ENCODE data around the gene GCC1. TPM values are rescaled to one million over a fixed set of nuclear protein-coding genes. Genes with fewer than 3 reads are reported as not detected.

The GCC1 gene
- total and polyA plus RNA-seq, 2 donors (not counting 3 experiments of a cell fraction or from before 2014, with no cell fraction given): 4.6 to 15.5 TPM

DNA sequence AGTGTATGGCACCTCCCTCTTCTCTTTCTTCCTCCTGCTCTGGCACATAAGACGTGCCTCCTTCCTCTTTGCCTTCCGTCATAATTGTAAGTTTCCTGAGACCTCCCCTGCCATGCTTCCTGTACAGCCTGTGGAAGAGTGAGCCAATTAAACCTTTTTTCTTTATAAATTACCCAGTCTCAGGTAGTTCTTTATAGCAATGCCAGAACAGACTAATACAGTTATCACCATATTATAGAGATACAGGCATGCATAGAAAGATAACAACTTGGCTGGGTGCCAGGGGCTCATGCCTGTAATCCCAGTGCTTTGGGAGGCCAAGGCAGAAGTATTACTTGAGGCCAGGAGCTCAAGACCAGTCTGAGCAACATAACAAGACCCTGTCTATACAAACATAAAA is 53.2 kb downstream of the GCC1 start:
- H2AFZ ChIP-seq (ENCODE audit: low read depth, low read length): no peak overlapping the region
- no peaks in the 10 kb centered on the region for H3K9me3 ChIP-seq (replicated peaks; ENCODE audit: control insufficient read depth, insufficient read depth, low read length)
- BruUV-seq (replicated peaks): no TSS peak
- no peak overlapping the region for H3K9ac ChIP-seq (replicated peaks; ENCODE audit: extremely low read depth, insufficient read depth, low read length)
- TF ChIP-seq, protein P1, sequence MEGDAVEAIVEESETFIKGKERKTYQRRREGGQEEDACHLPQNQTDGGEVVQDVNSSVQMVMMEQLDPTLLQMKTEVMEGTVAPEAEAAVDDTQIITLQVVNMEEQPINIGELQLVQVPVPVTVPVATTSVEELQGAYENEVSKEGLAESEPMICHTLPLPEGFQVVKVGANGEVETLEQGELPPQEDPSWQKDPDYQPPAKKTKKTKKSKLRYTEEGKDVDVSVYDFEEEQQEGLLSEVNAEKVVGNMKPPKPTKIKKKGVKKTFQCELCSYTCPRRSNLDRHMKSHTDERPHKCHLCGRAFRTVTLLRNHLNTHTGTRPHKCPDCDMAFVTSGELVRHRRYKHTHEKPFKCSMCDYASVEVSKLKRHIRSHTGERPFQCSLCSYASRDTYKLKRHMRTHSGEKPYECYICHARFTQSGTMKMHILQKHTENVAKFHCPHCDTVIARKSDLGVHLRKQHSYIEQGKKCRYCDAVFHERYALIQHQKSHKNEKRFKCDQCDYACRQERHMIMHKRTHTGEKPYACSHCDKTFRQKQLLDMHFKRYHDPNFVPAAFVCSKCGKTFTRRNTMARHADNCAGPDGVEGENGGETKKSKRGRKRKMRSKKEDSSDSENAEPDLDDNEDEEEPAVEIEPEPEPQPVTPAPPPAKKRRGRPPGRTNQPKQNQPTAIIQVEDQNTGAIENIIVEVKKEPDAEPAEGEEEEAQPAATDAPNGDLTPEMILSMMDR (IDR thresholded peaks at IDR 0.05; ENCODE audit: extremely low read depth in 1 of 2, insufficient read depth in 1 of 2, low read depth in 1 of 2, low read length in 2 of 2): no peak
- TF ChIP-seq, protein P2, sequence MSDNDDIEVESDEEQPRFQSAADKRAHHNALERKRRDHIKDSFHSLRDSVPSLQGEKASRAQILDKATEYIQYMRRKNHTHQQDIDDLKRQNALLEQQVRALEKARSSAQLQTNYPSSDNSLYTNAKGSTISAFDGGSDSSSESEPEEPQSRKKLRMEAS (IDR thresholded peaks at IDR 0.05; ENCODE audit: insufficient read depth, insufficient read length): no peak
- TF ChIP-seq MYC (IDR thresholded peaks at IDR 0.05; ENCODE audit: low read depth, low read length) (no peak), JUN (IDR thresholded peaks at IDR 0.05; ENCODE audit: borderline replicate concordance, insufficient read depth, insufficient read length, low read depth) (no peak), POLR2A (IDR thresholded peaks at IDR 0.05; ENCODE audit: low read depth, low read length) (no peak), GATA2 (IDR thresholded peaks at IDR 0.05; ENCODE audit: insufficient read depth, insufficient read length, low read depth, low read length) (no peak), FOS (IDR thresholded peaks at IDR 0.05; ENCODE audit: borderline replicate concordance, insufficient read depth, low read length) (no peak), POLR2AphosphoS5 (IDR thresholded peaks at IDR 0.05; ENCODE audit: insufficient read depth, low read depth, low read length) (no peak), EZH2 (IDR thresholded peaks at IDR 0.05; ENCODE audit: borderline replicate concordance, low read depth, low read length, severe bottlenecking) (no peak)
- no peaks in the 10 kb centered on the region for H3K36me3 ChIP-seq (ENCODE audit: control insufficient read depth in 2 of 2, extremely low read depth in 1 of 2, insufficient read depth in 2 of 2, low read length in 2 of 2)
- no peak for FAIRE-seq
- POLR2A ChIA-PET: no interaction called here
- H3K4me1 ChIP-seq (ENCODE audit: control insufficient read depth, extremely low read depth, insufficient read depth, low read length): no peaks in the 10 kb centered on the region
- H3K9me1 ChIP-seq (replicated peaks; ENCODE audit: control insufficient read depth, extremely low read depth, insufficient read depth, low read length): no peaks in the 10 kb centered on the region
- no peak for DNase-seq (ENCODE audit: low read depth, low spot score)
- no peaks in the 10 kb centered on the region for H4K20me1 ChIP-seq (replicated peaks; ENCODE audit: control insufficient read depth, extremely low read depth, insufficient read depth, low read length)
- H3K27me3 ChIP-seq (ENCODE audit: control insufficient read depth in 2 of 2, insufficient read depth in 2 of 2, low read length in 2 of 2): peaks cover 12% of the 10 kb centered on the region in 2 experiments
- H3K27ac ChIP-seq (ENCODE audit: insufficient read depth, low read depth, low read length): no peak overlapping the region
- H3K4me3 ChIP-seq (replicated peaks in 1 of 3; ENCODE audit: insufficient read depth in 1 of 3, low read depth in 1 of 3, low read length in 3 of 3): no peak overlapping the region
- H3K79me2 ChIP-seq (ENCODE audit: control insufficient read depth, insufficient read depth, low read length): no peaks in the 10 kb centered on the region
- dilution Hi-C loops (cut with MboI; ENCODE audit: extremely low pct_ligation_motif_present, low sequenced_read_pairs): no loop called here
- no peak overlapping the region for H3K4me2 ChIP-seq (ENCODE audit: insufficient read depth, low read length)
- CTCF ChIA-PET: no interaction called here
- intact Hi-C loops (cut with micrococcal nuclease): no loop called here

Other genes starting within 250 kb of the GCC1 start
- 31.5 and 35.4 TPM in 2 replicates for gene ZNF800, start 192.9 kb downstream of the GCC1 start, total RNA-seq
- gene ZNF800, start 192.9 kb downstream of the GCC1 start, polyA plus RNA-seq: 10.6 and 10.9 TPM in 2 replicates
- gene ARF5, start 2.8 kb upstream of the GCC1 start, total RNA-seq: 122 and 142 TPM in 2 replicates
- 428 and 508 TPM in 2 replicates for gene ARF5, start 2.8 kb upstream of the GCC1 start, polyA plus RNA-seq
- 0.82 TPM in 1 of 2 replicates, not detected in the other for gene FSCN3, start 8.1 kb upstream of the GCC1 start, total RNA-seq
- gene FSCN3, start 8.1 kb upstream of the GCC1 start, polyA plus RNA-seq: 0.35 and 1.0 TPM in 2 replicates
- not detected in 2 replicates for gene PAX4, start 32.5 kb upstream of the GCC1 start, total RNA-seq
- not detected in 2 replicates for gene PAX4, start 32.5 kb upstream of the GCC1 start, polyA plus RNA-seq
- 234 and 249 TPM in 2 replicates for gene SND1, start 66.6 kb upstream of the GCC1 start, total RNA-seq
- gene SND1, start 66.6 kb upstream of the GCC1 start, polyA plus RNA-seq: 113 and 116 TPM in 2 replicates